Nucleus accumbens (tissue), 56 donors: ENCODE results near the gene MCAM.

ENCODE experiments used
- DNase-seq, 56 donors: peaks; one replicate each; lab custom pipeline; 2025; lab: John Stamatoyannopoulos, UW

Gene MCAM

DNA sequence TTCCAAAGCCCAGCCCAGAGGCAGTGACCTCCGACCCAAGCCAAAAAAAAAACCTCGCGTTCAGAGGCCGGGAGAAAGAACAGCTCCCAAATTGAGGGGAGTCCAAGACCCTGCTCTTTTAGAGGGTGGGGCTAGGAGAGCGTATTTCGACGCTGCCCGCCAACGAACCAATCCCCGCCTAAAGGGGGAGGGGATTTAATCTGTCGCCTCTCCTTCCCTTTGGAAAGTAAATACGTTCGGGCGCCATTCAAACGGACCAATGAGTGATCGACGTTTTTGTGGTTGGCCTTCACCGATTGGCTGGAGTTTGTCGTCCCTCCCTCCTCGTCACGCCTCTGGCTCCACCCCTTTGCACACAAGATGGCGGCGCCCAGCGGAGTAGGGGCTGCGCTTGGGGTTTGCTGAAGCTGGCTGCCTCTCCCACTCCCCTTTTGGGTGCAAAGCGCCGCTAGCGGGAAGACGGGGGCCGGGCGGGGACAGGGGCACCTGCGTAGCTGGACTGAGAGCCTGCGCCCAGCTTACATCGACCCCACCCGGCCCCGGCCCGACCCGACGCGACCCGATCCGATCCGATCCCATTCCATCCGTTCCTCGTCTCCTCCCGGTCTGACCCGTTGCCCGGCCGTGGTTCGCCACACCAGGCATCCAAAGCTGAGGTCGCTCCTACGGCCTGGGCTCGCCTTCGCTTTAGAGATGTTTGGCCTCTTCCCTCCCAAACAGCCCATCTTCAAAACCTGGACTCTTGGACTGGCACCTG lies 17.4 kb upstream of the MCAM start, which contains the start of gene RNF26:
TSS of gene RNF26 (plus strand) at position 354 of the 757 bp plus-strand sequence. CDS start 596 bp downstream, outside the sequence.
- DNase-seq = peak; percentile 67 to 99 (median 94)

GRCh38 chr11:119332111-119332765 lies 15.3 kb upstream of the MCAM start:
- no peak for DNase-seq

DNA sequence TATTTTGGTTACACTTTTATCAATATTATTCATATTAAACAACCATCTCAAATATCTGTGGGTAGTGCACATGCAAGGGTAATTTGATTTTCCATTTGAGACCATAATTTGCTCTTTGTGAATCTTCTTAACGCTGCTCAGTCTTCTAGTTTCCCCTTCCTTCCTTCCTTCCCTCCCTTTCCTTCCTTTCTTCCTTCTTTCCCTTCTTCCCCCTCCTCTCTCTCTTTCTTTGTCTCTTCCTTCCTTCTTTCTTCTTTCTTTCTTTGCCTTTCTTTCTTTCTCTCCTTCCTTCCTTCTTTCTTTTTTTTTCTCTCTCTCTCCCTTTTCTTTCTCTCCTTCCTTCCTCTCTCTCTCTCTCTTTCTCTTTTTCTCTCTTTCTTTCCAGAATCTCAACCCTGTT lies 13.3 kb upstream of the MCAM start:
- no peak for DNase-seq

GRCh38 chr11:119329320-119329719 lies 12.4 kb upstream of the MCAM start:
- no peak for DNase-seq

DNA sequence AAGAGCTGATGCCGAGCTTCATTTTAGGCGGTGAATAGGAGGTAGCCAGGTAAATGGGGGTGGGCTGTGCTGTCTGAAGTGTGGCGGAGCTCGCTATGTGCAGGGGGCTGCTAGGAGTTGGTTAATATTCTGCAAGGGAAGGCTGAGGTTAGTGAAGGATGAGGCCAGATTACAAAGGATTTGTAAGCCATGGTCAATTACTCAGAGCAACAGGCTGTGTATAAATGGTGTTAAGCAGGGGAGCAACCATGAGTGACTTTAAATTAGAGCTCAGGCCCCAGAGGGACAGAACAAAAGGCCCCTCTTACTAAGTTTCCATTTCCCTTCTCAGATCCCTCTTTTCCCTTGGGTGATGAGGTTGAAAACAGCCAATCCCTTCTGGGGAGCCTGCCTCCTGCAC lies 7.3 kb upstream of the MCAM start:
- no peak for DNase-seq

GRCh38 chr11:119323532-119324033 lies 6.7 kb upstream of the MCAM start:
- peak in 43 of 56 donors; percentile 20 to 89 (median 60) for DNase-seq

DNA sequence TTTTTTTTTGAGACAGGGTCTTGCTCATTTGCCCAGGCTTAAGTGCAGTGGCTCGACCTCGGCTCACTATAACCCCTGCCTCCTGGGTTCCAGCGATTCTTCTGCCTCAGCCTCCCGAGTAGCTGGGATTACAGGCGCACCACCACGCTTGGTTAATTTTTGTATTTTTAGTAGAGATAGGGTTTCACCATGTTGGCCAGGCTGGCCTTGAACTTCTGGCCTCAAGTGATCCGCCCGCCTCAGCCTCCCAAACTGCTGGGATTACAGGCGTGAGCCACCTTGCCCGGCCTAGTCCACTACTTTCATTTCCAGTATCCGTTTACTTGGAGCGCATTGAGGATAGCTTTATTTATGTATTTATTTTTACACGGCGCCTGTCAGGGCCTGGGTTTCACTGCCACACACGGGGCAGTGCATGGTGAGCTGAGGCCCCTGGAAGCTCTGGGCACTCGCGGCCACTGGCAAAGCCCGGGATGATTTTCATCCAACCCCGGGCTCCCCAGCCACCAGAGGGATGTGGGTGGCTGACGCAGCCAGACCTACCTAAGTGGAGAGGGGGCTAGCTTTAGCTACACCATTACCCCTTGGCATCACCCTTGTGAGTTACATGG lies 6.1 kb upstream of the MCAM start:
- no peak for DNase-seq

GRCh38 chr11:119322360-119322739 lies 5.4 kb upstream of the MCAM start:
- no peak for DNase-seq

DNA sequence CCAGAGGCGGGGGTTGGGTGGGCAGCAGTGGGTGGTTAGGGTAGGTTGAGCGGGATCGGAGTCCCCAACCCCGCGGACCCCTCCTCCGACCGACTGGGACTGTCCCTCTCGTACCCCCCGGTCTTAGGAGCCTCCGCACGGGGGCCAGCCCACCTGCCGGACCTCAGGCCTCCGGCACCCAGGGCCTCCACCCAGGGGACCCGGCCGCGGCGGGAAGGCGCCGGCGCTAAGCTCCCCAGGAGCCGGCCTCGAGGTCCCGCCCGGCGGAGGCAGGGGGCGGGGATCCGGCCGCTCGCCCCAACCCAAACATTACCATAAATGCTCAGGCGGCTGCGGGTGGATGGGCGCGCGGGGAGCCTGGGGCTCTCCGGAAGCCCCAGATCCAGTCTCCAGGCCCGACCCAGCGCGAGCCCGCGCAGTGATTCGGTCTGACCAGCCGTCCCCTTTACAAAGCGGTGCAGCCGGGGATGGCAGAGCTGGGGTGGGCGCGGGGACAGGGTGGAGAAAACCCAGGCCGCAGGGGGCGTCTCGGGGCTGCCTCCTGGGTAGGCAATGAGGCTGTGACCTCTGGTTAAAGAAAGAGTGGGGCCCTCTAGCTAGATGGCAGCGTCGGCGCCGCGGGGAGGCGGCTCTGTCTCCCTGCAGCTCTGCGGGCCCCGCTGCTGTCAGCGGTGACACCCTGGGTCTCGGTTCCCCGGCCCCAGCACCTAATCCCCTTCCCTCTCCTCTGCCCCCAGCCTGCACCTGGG lies 4.0 kb upstream of the MCAM start:
- DNase-seq = peak in 29 of 56 donors; percentile 28 to 77 (median 52)

- peak in 48 of 56 donors; percentile 33 to 88 (median 72) for DNase-seq
Observed at GRCh38 chr11:119320240-119320775, 3.4 kb upstream of the MCAM start.

GRCh38 chr11:119319700-119320239 lies 2.8 kb upstream of the MCAM start:
- DNase-seq = peak in 3 of 56 donors; percentile 37 to 53 (median 47)

DNA sequence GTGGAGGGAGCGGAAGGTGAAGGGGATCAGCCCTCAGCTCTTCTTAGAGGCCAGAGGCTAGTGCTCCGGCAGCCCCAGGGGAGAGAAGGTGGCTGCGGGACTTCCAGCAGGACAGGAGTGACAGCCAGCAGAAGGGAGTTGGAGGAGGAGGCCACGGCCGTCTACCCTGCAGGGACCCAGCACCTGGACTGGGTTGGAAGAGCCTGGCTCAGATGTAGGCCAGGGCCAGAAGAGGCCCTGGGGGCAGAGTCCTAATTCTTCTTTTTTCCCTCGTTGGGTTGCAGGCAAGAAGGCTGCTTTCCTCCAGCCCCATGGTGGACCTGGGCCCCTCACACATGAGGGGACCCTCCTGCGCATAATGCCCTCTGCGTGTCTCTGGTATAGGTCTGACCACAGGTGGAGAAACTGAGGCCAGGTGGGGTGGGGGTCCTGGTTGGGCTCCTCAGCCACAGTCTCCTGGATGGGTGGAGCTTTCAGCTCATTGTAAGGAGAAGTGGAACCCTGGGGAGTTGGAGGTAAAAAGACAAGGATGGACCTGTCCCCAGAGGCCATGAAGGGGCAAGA lies 2.3 kb upstream of the MCAM start:
- DNase-seq = no peak

GRCh38 chr11:119318240-119319135 lies 1.6 kb upstream of the MCAM start:
- DNase-seq = peak in 6 of 56 donors; percentile 20 to 47 (median 36)

- DNase-seq = no peak
Observed at GRCh38 chr11:119317592-119318239, 786 bp upstream of the MCAM start.

DNA sequence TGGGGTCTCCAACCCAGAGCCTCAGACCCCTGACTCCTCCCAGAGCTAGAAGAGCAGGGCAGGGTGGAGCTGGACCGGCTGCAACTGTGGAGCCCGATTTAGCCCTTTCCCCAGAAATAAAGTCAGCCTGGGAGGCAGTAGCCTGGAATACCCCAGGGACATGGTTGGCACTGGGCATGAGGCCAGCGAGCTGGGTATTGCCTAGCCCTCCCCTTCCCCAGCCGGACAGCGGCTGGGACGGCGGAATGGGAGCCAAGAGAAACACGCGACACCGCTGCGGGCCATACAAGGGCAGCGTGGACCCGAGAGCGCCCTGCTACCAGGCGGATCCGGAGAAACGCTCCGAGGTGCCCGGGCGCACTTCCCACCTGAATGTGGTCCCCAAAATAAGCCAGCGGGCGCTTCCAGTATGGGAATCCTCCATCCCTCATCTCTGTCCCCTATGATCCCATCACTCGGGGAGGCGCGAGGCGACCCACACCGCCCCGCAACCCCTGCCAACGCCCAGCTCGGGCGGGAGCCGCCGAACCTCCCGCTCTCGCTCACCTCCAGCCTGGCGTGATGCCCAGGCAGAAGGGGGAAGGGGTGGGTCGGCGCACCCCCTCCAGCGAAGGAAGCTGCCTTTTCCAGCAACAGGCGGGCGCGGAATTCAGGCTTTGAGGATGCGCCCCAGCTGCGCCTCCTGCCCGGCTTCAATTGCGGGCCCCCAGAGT lies 758 bp downstream of the MCAM start:
- DNase-seq = peak in 48 of 56 donors; percentile 45 to 87 (median 78)

- peak in 43 of 56 donors; percentile 45 to 91 (median 78) for DNase-seq
Observed at GRCh38 chr11:119315131-119316015, 1.6 kb downstream of the MCAM start.
